Activated effector memory CD4-positive, alpha-beta T cell treated with anti-CD3 and anti-CD28 coated beads, Interleukin-2, amount 50 U/mL, for 16 hours (primary cell): Measurements from ENCODE around the gene SLC50A1.

Experiments
- DNase-seq: peaks from one replicate; pipeline ENCODE4 v3.0.0-alpha.2; 2020

The SLC50A1 gene, protein sequence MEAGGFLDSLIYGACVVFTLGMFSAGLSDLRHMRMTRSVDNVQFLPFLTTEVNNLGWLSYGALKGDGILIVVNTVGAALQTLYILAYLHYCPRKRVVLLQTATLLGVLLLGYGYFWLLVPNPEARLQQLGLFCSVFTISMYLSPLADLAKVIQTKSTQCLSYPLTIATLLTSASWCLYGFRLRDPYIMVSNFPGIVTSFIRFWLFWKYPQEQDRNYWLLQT

DNA sequence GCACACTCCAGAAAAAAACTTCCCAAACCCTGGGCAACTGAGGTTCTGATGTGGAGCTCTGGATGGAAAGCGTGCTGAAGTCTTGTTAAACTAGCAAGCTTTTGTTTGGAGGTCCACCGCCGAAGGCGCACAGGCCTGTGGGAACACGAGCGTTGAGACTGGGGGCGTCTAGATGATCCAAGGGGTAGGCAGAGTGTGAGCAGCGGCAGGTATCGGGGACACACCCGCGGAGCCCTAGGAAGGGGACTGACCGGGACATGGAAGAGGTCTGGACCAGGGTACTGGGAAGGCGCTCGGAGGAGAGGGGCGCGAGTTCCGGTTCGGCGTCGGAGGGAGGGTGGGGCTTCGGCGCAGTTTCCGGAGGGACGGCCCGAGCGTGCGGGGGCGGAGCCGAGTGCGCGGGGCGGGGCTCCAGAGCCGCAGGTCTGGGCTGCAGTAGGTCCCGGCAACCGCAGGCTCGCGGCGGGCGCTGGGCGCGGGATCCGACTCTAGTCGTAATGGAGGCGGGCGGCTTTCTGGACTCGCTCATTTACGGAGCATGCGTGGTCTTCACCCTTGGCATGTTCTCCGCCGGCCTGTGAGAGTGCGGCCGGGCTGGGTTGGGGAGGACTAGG is at the start of gene SLC50A1:
SLC50A1 (plus strand) TSS at position 438 of the 614 bp plus-strand sequence; CDS start at position 498, 60 bp downstream.
- peak; percentile 97 for DNase-seq

GRCh38 chr1:155086128-155086741 is 49.4 kb upstream of the SLC50A1 start:
- peak; percentile 93 for DNase-seq

DNA sequence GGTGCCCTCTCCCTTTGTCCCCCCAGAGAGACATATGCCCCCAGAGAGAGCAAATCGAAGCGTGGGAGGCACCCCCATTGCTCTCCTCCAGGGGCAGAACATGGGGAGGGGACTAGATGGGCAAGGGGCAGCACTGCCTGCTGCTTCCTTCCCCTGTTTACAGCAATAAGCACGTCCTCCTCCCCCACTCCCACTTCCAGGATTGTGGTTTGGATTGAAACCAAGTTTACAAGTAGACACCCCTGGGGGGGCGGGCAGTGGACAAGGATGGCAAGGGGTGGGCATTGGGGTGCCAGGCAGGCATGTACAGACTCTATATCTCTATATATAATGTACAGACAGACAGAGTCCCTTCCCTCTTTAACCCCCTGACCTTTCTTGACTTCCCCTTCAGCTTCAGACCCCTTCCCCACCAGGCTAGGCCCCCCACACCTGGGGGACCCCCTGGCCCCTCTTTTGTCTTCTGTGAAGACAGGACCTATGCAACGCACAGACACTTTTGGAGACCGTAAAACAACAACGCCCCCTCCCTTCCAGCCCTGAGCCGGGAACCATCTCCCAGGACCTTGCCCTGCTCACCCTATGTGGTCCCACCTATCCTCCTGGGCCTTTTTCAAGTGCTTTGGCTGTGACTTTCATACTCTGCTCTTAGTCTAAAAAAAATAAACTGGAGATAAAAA is 48.7 kb upstream of the SLC50A1 start:
- no peak for DNase-seq

- DNase-seq = peak; percentile 93
Observed at GRCh38 chr1:155091071-155092051, 44.3 kb upstream of the SLC50A1 start.

GRCh38 chr1:155092131-155092530 is 43.5 kb upstream of the SLC50A1 start:
- no peak for DNase-seq

- DNase-seq = no peak
Observed at GRCh38 chr1:155092641-155093040, 43.0 kb upstream of the SLC50A1 start.

GRCh38 chr1:155093911-155094621 is 41.6 kb upstream of the SLC50A1 start:
- no peak for DNase-seq

DNA sequence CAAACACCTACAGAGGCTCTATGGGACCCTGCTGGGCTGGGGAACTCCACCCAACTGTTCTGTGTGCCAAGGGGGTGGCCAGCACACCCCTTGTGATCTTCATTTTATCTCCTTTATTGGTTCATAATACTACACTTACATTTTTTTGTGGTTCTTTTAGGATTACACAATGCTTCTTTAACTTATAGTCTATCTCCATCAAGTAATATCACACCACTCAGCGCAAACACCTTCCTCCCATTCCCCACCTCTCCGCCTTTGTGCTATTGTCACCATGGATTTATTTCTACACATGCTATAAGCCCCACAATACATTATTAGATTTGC is 41.1 kb upstream of the SLC50A1 start:
- no peak for DNase-seq

- no peak for DNase-seq
Observed at GRCh38 chr1:155099331-155099730, 36.3 kb upstream of the SLC50A1 start.

DNA sequence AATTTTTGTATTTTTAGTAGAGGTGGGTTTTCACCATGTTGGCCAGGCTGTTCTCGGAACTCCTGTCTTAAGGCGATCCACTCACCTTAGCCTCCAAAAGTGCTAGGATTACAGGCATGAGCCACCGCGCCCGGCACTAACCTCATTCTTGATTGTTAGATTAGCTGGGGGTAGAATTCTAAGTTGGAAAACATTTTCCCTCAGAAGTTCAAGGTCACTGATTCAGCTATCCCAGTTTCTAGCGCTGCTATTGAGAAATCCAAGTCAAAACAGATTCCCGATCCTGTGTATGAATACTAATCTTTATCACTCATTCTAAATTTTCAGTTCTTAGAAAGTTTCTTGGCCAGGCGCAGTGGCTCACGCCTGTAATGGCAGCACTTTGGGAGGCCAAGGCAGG is 32.3 kb upstream of the SLC50A1 start:
- no peak for DNase-seq

GRCh38 chr1:155104605-155105534 is 30.8 kb upstream of the SLC50A1 start:
- no peak for DNase-seq

DNA sequence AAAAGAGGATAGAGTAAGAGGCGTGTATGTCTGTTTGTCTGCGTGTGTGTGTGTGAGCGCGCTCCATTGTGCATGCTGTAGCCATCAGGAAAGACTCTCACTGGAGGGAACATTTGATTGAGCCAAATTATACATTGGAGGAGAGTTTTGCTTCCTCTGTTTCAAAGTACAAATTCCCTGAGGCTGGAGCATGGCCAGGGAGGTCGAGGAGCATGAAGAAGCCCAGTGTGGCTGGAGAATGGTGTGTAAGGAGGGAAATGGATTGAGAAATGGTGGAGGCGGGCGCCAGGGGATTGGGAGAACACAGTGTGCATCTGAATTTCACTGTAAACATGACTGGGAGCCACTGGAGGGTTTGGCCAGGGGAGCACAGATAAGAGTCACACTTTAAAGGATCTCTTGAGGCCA is 30.0 kb upstream of the SLC50A1 start:
- no peak for DNase-seq

DNA sequence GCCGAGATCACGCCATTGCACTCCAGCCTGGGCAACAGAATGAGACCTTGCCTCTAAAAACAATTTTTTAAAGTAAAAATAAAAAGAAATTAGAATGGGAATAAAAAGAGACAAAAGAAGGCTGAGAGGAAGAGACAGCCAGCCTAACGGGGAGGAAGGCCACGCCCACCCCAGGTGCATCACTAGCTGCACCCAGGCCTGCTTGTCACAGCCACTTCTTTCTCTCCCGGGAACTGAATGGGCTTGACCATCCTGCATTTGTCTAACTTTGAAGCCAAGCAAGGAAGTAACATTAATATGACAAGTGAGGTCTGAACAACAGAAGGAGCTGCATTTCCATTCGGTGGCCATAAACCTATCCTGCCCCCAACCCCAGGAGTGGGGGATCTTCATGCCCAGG is 28.8 kb upstream of the SLC50A1 start:
- DNase-seq = no peak

DNA sequence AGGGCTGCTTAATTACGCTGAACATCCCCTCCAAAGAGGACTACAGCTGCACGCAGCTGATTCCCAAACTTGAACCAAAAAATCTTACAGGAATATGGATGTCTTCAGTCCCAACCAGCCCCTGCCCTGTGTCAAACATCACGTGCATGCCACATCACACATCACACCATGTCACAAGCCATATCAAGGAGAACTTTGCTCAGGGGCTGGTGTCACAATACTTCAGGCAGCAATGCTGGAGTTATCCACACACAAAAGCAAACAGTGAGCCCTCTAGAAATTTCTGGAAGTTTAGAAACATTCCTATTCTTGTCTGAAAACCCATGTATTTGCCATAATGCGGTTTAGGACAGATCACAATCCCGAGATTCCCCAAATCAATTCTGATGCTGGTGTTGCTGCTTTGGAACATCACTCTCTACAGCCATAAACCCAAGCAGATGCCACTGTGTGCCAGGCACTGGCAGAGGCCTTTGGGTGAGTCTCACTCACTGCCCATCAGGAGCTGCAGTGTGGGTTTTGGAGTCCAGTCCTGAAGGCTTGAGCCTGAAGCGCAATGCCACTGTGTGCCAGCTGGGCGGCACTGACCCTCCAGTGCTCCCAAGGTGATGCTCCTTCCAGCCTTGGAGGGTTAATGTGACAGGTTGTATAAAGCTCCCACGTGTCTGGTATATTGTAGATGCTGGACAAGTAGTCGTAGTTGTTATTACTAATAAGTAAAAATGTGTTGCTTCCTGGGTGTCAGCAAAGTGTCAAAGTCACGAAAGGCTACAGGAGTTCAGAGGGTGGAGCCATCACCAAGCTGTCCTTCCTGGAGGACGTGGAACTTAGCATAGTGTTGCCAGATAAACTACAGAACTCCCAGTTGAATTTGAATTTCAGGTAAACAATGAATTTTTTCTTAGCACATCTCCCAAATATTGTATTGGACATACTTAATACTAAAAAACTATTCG is 28.1 kb upstream of the SLC50A1 start:
- no peak for DNase-seq

DNA sequence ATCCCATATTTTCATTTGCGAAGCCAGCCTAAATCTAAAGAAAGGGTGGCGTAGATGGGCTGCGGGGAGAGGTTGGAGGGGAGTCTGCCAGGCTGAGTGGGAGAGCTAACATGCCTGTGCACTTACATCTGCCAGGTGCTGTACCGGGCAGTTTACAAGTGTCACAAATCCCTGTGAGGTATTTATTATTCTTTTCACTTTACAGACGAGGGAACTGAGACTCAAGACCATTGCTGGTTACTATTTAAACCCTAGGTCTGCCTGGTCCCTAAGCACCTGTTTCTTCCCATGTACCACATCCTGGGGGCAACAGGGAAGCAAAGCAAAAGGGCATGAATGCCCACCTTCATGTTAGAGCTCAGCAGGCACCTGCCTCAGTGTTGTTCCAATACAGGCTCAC is 27.4 kb upstream of the SLC50A1 start:
- DNase-seq = no peak

DNA sequence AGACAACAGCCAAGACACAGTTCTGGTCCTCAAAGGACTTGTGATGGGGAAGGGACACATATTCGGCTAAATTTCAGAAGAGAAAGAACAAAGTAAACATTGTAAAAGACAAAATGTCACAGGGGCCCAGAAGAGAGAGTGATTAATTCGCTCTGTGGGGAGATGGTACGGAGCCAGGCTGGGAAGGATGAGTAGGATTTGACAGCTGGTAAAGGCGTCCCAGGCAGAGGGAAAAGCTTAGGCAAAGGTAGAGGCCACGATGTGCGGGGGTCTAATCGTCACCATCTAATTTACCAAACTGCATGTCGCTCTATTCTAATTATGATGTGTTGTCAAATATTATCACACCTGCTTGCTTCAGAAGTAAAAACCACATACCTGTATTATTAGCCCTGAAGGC is 25.3 kb upstream of the SLC50A1 start:
- no peak for DNase-seq

DNA sequence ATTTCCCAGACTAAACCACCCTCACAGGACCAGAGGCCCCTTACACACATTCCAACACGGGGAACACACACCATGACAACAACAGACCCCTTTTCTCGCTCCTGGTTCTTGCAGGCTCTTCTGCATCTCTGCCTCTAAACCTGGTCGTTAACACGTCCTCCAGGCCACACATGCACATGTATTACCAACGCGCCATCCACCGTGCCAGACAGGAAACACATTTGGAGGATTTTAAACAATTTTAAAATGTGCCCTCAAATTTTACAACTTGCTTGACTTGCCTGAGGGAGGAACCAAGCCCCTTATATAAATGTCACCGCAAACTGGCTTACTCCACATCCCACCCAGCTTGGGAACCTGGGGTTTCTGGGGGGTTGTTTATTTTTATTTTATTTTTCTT is 24.8 kb upstream of the SLC50A1 start:
- no peak for DNase-seq

GRCh38 chr1:155113450-155113980 is 22.1 kb upstream of the SLC50A1 start:
- DNase-seq = no peak

DNA sequence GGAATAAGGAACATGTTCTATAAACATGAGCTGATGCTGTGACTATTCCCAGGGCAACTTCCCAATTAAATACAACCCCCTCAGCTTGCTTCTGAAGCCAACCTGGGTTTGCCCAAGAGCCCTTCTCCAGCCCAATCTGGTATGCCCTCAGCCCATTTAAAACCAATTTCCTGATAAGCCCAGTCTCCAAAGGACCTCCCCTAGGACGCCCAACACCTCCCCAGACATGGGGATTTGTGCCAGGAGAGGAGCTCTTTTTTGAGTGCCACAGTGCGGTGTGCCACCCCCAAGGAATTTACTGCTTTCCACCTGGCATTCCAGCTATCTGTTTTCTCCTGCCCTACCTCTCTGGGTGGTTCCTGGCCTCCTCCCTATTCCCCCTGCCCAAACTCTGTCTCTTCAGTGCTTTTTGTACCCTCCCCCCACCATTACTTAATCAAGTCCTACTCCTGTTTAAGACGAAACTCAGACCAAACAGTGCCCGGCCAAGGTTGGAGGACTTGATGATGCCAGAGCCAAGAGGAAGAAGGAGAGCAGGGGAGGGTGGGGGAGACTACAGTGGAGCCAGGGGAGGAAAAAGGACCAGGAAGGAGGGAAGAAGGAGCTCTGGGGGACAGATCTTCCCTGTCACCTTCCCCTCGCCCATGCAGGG is 19.4 kb upstream of the SLC50A1 start:
- no peak for DNase-seq
